Caki2 (cell line): ENCODE data around the gene ARL5A. TPM values are rescaled to one million over a fixed set of nuclear protein-coding genes. Genes with fewer than 3 reads are reported as not detected.
"Not testable (repeated sequence)": the region's sequence is repeated elsewhere in the genome, so short reads cannot be mapped to it uniquely, and the experiment has no call there.

Source experiments
- DNase-seq: peaks from one replicate; pipeline ENCODE4 v3.0.0-alpha.2; 2015; ENCODE audit warnings: low read depth
- in situ Hi-C: cut with HindIII; loops from 2 replicates; pipeline ENCODE4 v1.10.0; 2016; ENCODE audit warnings: low sequenced_read_pairs, low pct_unique_long_range_greater_than_20kb, mixed read lengths
- total RNA-seq: library from RNA; depleted of rRNA; stranded (reverse); fragments of >200 nt; shearing (Covaris generic); gene quantifications from 2 replicates; pipeline ENCODE4 v1.2.3, GENCODE V29; 2014; ENCODE audit warnings: low replicate concordance; rRNA removed

Gene ARL5A
- 35.9 and 49.7 TPM in 2 replicates for total RNA-seq

GRCh38 chr2:151828143-151828889 is at the start of gene ARL5A:
ARL5A (minus strand) TSS chr2:151828421; CDS start chr2:151828176, 245 bp downstream.
- peak; percentile 93 for DNase-seq
- in situ Hi-C loops = no loop called here

- in situ Hi-C loops, DNase-seq: not testable (repeated sequence)
Observed at GRCh38 chr2:151875631-151876030, 47.4 kb upstream of the ARL5A start.

DNA sequence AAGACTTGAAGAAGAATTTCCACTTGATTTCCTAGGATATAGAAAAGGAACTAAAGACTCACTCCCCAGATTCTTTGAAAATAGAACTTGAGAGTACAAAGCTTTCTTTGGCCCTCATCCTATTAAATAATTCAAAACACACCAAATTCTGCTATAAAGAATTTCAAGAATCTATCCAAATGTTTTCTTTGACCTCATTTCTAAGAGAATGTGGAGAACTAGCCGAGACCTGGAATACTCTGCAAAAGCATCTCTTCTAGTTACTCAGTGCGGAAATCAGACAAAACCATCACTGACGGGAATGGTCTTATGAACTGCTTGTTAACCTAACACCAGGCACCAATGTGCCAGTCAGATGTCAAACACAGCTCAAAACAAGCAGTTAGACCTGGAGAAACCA is 44.2 kb upstream of the ARL5A start:
- in situ Hi-C loops = no loop called here
- no peak for DNase-seq

DNA sequence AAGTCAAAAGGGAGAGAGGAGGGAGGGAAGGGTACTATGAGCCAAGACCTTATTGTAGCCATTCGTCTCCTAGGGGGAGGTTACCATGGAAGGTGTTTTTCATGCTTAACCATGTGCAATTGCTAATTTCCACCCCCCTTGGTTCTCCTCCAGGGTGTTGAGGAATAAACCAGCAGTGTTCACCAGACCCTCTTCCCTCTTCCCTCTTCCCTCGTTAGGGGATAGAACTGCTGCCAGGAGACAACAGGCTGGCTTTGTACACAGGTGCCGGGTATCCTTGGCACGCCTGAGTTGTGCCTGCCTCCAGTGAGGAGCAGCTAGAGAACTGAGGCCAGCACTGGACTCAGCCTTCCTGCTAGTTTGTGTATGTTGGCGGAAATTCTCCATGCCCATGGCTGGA is 41.1 kb upstream of the ARL5A start:
- in situ Hi-C loops = no loop called here
- no peak for DNase-seq

DNA sequence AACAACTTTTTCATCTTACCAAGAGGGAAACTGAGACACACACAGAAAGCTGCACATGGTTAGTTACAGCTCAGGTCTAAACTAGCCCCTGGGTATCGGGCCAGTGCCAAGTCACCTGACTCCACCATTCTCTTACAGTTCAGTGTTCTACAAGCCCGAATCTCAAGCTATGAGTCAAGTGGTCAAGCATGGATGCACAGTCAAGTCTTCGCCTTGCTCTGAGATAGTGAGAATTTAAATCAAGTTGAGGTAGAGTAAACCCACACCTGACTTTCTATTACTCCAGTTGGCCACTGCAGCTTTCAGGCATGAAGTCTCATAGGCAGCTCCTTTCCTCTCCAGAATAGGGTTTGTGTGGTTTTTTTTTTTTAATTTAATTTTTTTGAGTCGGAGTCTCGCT is 34.5 kb upstream of the ARL5A start:
- in situ Hi-C loops = no loop called here
- peak; percentile 69 for DNase-seq

GRCh38 chr2:151861174-151861573 is 33.0 kb upstream of the ARL5A start:
- in situ Hi-C loops = no loop called here
- DNase-seq = no peak

- in situ Hi-C loops = no loop called here
- DNase-seq = no peak
Observed at GRCh38 chr2:151860613-151861146, 32.5 kb upstream of the ARL5A start.

GRCh38 chr2:151860210-151860609 is 32.0 kb upstream of the ARL5A start:
- in situ Hi-C loops = no loop called here
- no peak for DNase-seq

GRCh38 chr2:151857650-151858049 is 29.4 kb upstream of the ARL5A start:
- DNase-seq = no peak
- in situ Hi-C loops = no loop called here

DNA sequence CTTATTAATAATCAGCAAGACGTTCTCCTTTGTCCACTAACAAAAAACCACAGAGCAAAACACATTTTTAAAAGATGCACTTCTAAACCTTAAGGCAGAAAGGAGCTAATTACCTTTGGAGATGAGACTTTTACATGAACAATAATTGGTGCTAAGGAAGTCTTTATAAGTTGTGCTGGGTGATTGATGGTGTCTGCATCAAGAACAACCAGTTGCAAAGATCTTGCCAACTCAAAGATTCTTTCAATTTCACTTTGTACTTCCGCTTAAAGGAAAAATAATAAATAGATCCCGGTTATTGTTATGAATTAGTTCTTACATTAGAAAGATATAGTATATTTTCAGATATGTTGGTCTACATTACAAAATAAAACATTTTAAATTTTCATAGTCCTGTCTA is 26.9 kb upstream of the ARL5A start:
- in situ Hi-C loops = no loop called here
- no peak for DNase-seq

- in situ Hi-C loops = no loop called here
- DNase-seq = peak; percentile 25
Observed at GRCh38 chr2:151853070-151853758, 25.0 kb upstream of the ARL5A start.

GRCh38 chr2:151852260-151853069 is 24.2 kb upstream of the ARL5A start:
- in situ Hi-C loops = no loop called here
- peak; percentile 14 for DNase-seq

DNA sequence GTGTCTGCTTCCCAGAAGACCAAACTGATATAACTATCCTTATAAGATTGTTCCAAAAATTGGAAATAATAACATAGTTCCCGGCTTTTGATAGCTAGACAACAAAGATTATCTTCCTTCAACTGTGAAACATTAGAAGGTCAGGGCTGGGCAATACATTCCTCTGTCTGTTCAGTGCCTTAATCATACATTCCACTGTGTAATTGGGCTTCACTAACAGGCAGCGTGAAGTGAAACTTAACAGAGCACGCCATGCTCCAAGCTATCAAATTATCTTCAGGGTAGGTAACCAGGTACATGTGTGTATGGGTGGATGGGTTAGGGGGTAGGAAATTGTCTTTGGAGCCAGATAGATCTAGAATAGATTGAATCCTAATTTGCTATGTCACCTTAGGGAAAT is 23.5 kb upstream of the ARL5A start:
- in situ Hi-C loops = no loop called here
- DNase-seq = peak; percentile 30

DNA sequence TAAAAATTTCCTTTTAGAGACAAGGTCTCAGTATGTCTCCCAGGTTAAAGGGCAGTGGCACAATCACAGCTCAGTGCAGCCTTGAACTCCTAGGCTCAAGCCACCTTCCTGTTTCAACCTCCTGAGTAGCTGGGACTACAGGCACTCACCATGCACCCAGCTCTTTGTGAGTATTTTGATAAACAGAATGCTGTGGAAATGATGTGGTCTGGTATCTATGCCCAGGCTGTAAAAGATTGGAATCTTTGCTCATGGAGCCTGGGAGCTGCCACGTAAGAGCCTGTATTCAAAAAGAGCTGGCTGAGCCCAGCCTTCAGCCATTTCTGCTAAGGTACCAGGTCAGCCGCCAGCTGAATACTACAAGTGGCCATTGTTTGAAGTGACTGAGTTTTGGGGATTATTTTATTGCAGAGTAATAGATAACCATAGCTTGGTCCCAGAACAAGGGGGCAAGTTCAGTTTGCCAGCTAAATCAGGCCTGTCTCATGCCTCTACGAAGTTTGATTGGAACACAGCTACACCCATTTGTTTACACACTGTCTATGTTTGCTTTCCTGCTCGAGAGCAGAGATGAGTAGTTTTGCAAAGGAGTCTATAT is 21.3 kb upstream of the ARL5A start:
- DNase-seq = no peak
- in situ Hi-C loops = no loop called here

- no peak for DNase-seq
- in situ Hi-C loops = no loop called here
Observed at GRCh38 chr2:151845884-151846283, 17.7 kb upstream of the ARL5A start.

DNA sequence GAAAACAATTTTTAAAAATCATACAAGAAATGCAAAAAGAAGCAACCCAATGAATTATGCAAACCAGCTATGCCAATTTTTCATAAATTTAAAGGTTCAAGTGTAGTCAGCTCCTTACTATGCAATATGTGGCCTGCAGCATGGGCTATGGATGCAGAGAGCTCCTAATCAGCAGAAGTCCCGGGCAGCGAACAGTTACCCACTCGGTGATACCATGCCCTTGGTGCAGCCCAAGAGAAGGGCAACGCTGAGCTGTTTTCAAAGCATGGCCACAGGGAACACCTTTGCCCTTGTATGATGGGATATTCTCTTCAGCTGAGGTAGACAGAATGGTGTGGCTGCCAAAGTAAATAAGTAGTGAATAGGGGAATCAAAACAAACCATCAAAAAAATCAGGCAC is 17.3 kb upstream of the ARL5A start:
- DNase-seq = no peak
- in situ Hi-C loops = no loop called here

DNA sequence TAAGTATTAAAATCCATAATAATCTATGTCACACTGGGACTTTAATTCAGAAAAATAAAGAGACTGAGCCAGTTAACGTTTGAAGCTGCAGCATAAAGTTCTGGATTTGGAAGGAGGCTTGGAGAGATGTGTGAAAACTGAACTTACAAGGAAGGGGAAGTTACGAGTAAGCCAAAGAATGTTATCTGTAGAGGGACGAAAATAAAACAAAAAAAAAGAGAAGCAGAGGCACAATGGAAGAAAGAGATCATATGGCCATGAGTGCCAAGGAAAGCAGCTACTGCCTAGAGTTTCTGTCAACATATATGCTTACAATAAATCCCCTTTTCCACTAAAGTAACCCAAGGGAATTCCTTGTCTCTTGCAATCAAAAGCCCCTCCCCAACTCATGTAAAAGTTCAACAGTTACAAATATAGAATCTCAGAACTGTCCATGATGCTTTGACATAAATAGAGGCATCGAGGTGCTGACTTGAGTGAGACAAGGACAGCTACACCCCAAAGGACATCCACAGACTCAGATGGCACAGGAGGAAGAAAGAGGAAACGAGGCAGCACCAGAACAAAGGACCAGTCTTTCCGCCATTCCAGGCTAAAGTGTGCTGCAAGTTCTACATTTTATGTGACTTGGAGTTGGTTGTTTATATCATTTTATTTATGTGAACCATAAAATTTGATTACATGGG is 16.1 kb upstream of the ARL5A start:
- DNase-seq = no peak
- in situ Hi-C loops = no loop called here

DNA sequence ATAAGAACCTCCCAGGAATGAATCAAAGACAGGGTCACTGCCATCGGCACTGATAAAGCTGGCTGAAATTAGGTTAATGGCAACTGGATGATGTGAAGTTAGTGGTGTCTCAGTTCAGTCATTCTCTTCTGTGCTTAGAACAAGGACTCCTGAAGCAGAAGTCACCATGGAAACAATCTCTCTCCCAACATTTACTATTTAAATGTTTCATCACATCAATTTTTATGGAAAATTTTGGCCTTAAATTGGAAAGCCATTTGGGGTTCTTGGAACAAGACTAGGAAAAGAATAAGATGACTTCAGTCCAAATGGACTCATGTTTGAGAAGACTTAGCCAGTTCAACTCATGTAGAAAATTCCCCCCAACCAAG is 15.5 kb upstream of the ARL5A start:
- DNase-seq = no peak
- in situ Hi-C loops = no loop called here
